Measurements from ENCODE around the gene SMARCB1.

SMARCB1 gene

GRCh38 chr22:23762842-23763578 is 23.8 kb upstream of the SMARCB1 start, which contains the start of gene C22orf15:
Gene C22orf15, plus strand, starts transcription at chr22:23762990. Its CDS starts 317 bp downstream, at chr22:23763307.
- no peak for DNase-seq (ENCODE audit: low read depth)

- DNase-seq (ENCODE audit: low read depth) = no peak
These were observed 23.2 kb upstream of the SMARCB1 start for GRCh38 chr22:23763579-23763945.

- no peak for DNase-seq (ENCODE audit: low read depth)
These were observed 22.8 kb upstream of the SMARCB1 start for GRCh38 chr22:23763954-23764353.

GRCh38 chr22:23764899-23765881 is 21.6 kb upstream of the SMARCB1 start:
- no peak for DNase-seq (ENCODE audit: low read depth)

GRCh38 chr22:23767303-23767672 is 19.5 kb upstream of the SMARCB1 start:
- DNase-seq (ENCODE audit: low read depth) = no peak

- DNase-seq (ENCODE audit: low read depth) = no peak
These were observed 18.9 kb upstream of the SMARCB1 start, which contains the start of gene CHCHD10 for GRCh38 chr22:23767673-23768548. Gene CHCHD10, minus strand, starts transcription at chr22:23767972. Its CDS starts 98 bp downstream, at chr22:23767874.

- DNase-seq (ENCODE audit: low read depth) = no peak
These were observed 17.3 kb upstream of the SMARCB1 start for GRCh38 chr22:23769321-23769965.

GRCh38 chr22:23772315-23772648 is 14.5 kb upstream of the SMARCB1 start:
- no peak for DNase-seq (ENCODE audit: low read depth)

- DNase-seq (ENCODE audit: low read depth) = no peak
These were observed 13.9 kb upstream of the SMARCB1 start, which contains the start of gene MMP11 for GRCh38 chr22:23772649-23773473. Gene MMP11, plus strand, starts transcription at chr22:23772849. Its CDS starts 22 bp downstream, at chr22:23772871.

- no peak for DNase-seq (ENCODE audit: low read depth)
These were observed 13.2 kb upstream of the SMARCB1 start for GRCh38 chr22:23773483-23774113.

GRCh38 chr22:23774114-23774921 is 12.4 kb upstream of the SMARCB1 start:
- DNase-seq (ENCODE audit: low read depth) = no peak

GRCh38 chr22:23774922-23775436 is 11.8 kb upstream of the SMARCB1 start:
- no peak for DNase-seq (ENCODE audit: low read depth)

- DNase-seq (ENCODE audit: low read depth) = no peak
These were observed 10.9 kb upstream of the SMARCB1 start for GRCh38 chr22:23775779-23776375.

- DNase-seq (ENCODE audit: low read depth) = no peak
These were observed 8.8 kb upstream of the SMARCB1 start for GRCh38 chr22:23777776-23778576.

GRCh38 chr22:23778577-23778900 is 8.2 kb upstream of the SMARCB1 start:
- no peak for DNase-seq (ENCODE audit: low read depth)

GRCh38 chr22:23779083-23779482 is 7.7 kb upstream of the SMARCB1 start:
- no peak for DNase-seq (ENCODE audit: low read depth)

- DNase-seq (ENCODE audit: low read depth) = no peak
These were observed 7.0 kb upstream of the SMARCB1 start for GRCh38 chr22:23779731-23780130.

Measured in GM04503 (cell line).